ENCODE results near the gene SPINK14.

The SPINK14 gene

DNA sequence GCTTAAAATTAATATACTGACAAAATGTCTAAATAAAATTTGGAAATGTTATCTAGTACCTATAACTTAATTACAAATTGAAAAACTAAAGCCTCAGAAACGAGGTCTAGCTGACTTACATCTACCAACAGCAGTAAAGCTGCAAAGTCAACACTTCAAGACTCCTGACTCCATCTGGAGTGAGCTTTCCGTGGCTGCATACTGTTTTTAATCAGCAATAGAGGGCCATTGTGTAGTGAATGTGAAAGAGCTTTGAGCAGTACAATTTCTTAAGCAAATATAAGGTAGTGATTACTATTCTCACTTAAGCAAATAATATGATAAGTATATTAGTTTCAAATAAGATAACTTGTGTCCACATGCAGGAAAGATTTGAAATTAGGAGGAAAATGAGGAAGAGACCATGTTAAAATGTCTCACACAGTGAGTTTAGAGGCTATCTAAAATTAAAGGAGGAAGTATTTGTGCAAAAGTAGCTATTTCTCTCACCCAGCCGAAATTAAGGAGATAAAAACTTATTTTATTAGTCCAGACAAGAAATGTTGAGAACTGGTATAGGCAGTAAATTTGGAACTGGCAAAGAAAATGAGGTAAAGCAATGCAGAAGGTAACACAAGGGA is 40.9 kb downstream of the SPINK14 start:
- no peak for TF ChIP-seq ZFX (IDR thresholded peaks at IDR 0.05)
- TF ChIP-seq CTCF (conservative IDR thresholded peaks at IDR 0.05): no peak
- H3K27ac ChIP-seq: no peak overlapping the region

DNA sequence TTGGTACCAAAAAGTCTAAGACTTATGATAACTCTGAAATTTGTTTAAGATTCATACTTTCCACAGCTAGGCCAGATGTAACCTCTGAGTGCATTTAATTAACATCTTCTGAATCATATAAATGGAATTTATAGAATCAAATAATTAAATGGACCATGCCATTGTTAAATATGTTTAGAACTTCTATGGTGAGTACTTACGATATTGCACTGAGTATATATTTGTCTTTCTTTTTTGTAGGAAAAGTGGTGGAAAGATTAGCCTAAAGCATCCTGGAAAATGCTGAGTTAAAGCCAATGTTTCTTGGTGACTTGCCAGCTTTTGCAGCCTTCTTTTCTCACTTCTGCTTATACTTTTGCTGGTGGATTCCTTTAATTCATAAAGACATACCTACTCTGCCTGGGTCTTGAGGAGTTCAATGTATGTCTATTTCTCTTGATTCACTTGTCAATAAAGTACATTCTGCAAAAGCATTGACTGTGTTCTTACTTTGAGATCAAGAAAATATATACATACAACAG is 46.4 kb downstream of the SPINK14 start:
- TF ChIP-seq CTCF (conservative IDR thresholded peaks at IDR 0.05) (no peak), ZFX (IDR thresholded peaks at IDR 0.05) (no peak)
- no peak overlapping the region for H3K27ac ChIP-seq

GRCh38 chr5:148221508-148221907 is 53.2 kb downstream of the SPINK14 start:
- TF ChIP-seq CTCF (conservative IDR thresholded peaks at IDR 0.05) (no peak), ZFX (IDR thresholded peaks at IDR 0.05) (no peak)
- H3K27ac ChIP-seq: no peak overlapping the region

- TF ChIP-seq ZFX (IDR thresholded peaks at IDR 0.05) (no peak), CTCF (conservative IDR thresholded peaks at IDR 0.05) (no peak)
- H3K27ac ChIP-seq: no peak overlapping the region
Measured at GRCh38 chr5:148224117-148224742, 55.9 kb downstream of the SPINK14 start.
